Spinal cord (tissue), 10 donors: Measurements from ENCODE around the gene TFDP1. TPM values are rescaled to one million over a fixed set of nuclear protein-coding genes. Genes with fewer than 3 reads are reported as not detected.
"Not testable (repeated sequence)": the region's sequence is repeated elsewhere in the genome, so short reads cannot be mapped to it uniquely, and the experiment has no call there.

Experiments used
- DNase-seq, 6 donors: peaks; one replicate each; pipeline versions ENCODE4 v3.0.0 to v3.0.0-alpha.2; 2013 to 2015; ENCODE audit warnings: low spot score in 6 of 6, low read depth in 4 of 6
- H3K27ac ChIP-seq: one replicate; pipeline ENCODE4 v1.5.1; 2013; ENCODE audit warnings: low read depth, low read length, control low read depth
- H3K27me3 ChIP-seq: one replicate; pipeline ENCODE4 v1.6.1; 2013; ENCODE audit warnings: low read length; ENCODE audit not compliant: control insufficient read depth, insufficient read depth
- H3K36me3 ChIP-seq: one replicate; pipeline ENCODE4 v1.6.1; 2013; ENCODE audit warnings: low read length; ENCODE audit not compliant: control insufficient read depth, insufficient read depth
- H3K4me1 ChIP-seq: one replicate; pipeline ENCODE4 v1.6.1; 2013; ENCODE audit warnings: low read length; ENCODE audit not compliant: control insufficient read depth, insufficient read depth
- H3K4me3 ChIP-seq: one replicate; pipeline ENCODE4 v1.5.1; 2013; ENCODE audit warnings: low read depth, low read length, control low read depth
- H3K9me3 ChIP-seq: one replicate; pipeline ENCODE4 v1.6.1; 2013; ENCODE audit warnings: low read length; ENCODE audit not compliant: control insufficient read depth, insufficient read depth
- WGBS: methylation state at CpG from one replicate; pipeline ENCODE4 v1.1.5; 2013; ENCODE audit warnings: missing lambda C conversion rate; ENCODE audit not compliant: insufficient coverage; 5-methylcytosine and 5-hydroxymethylcytosine counted together
- polyA plus RNA-seq, 2 donors: library from polyadenylated mRNA; unstranded; fragments of 120-200 nt; gene quantifications; one replicate each; pipeline ENCODE4 v1.2.1, GENCODE V29; 2013; ENCODE audit not compliant: insufficient read length in 2 of 2
- total RNA-seq, 2 donors: library from RNA; depleted of rRNA in 1 of 2; stranded (reverse); fragments of 120-200 nt in 1 of 2; fragments of >200 nt in 1 of 2; gene quantifications; one replicate each; pipeline versions ENCODE4 v1.2.3 to v1.2.4, GENCODE V29; 2013 to 2014
- donor health status: healthy.

Gene TFDP1
- total and polyA plus RNA-seq, 4 donors: 43.9 to 87.7 (median 63.8) TPM

DNA sequence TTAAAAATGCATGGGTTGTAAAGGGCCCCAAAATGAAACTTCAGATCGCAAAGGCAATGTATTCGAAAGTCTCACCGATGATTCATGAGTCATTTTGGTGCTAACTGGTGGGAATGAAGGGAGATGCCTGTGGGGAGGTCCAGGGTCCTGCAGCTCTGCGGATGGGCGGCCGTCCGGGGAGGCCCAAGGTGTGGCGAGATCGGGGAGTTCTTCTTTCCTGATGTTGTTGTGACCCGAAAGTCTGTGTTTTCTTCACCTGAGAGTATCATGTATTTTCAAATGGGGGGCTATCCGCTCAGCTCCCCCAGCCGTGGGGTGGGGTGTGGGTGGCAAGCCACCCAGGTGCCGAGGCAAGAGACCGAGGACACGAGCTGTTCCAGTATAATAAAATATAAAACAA lies 36.5 kb downstream of the TFDP1 start:
- no peak overlapping the region for H3K4me3 ChIP-seq
- H3K9me3 ChIP-seq: no peaks in the 10 kb centered on the region
- H3K4me1 ChIP-seq: peaks cover 16% of the 10 kb centered on the region
- no peak for DNase-seq
- H3K27ac ChIP-seq: no peak overlapping the region
- peaks cover 43% of the 10 kb centered on the region for H3K36me3 ChIP-seq
- WGBS: 97% methylated on average over 5 of the region's 15 CpGs
- H3K27me3 ChIP-seq: no peaks in the 10 kb centered on the region

DNA sequence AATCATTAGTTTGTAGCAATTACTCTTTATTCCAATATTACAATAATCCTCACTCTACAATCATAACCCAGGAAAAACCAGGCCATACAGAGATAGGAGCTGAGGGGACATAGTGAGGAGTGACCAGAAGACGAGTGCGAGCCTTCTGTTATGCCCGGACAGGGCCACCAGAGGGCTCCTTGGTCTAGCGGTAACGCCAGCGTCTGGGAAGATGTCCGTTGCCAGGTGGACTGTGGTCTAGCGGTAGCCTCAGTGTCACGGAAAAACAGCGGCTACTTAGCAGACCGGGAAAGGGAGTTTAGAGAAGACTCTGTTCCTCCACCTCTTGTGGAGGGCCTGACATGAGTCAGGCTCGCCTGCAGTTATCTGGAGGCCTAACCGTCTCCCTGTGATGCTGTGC lies 36.9 kb downstream of the TFDP1 start:
- not testable (repeated sequence) for H3K9me3 ChIP-seq, H3K27me3 ChIP-seq, H3K27ac ChIP-seq, H3K4me3 ChIP-seq, DNase-seq
- Histone ChIP-seq H3K36me3 (peaks cover 46% of the 10 kb centered on the region), H3K4me1 (peaks cover 16% of the 10 kb centered on the region)
- 89% methylated on average over 10 of the region's 13 CpGs for WGBS

DNA sequence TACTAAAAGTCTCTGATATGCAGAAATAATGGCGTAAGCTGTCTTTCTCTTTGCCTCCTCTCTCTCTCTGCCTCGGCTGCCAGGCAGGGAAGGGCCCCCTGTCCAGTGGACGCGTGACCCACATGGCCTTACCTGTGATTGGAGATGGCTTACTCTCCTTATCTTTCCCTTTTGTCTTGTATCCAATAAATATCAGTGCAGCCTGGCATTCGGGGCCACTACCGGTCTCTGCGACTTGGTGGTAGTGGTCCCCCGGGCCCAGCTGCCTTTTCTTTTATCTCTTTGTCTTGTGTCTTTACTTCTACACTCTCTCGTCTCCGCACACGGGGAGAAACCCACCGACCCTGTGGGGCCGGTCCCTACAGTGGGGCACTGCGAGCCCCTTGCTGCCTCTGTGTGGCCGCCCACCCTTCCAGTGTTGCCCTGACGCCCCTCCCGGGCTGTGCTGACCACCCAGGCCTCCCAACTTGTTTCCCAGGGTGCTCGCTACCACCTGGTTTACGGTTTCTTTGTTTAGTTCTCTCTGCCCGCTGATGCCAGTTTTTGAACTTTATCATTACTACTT lies 37.5 kb downstream of the TFDP1 start:
- Histone ChIP-seq H3K36me3 (peaks cover 45% of the 10 kb centered on the region), H3K4me1 (peaks cover 11% of the 10 kb centered on the region)
- H3K9me3 ChIP-seq, H3K4me3 ChIP-seq, H3K27me3 ChIP-seq, H3K27ac ChIP-seq, DNase-seq: not testable (repeated sequence)
- WGBS: 95% methylated on average over 16 of the region's 20 CpGs

DNA sequence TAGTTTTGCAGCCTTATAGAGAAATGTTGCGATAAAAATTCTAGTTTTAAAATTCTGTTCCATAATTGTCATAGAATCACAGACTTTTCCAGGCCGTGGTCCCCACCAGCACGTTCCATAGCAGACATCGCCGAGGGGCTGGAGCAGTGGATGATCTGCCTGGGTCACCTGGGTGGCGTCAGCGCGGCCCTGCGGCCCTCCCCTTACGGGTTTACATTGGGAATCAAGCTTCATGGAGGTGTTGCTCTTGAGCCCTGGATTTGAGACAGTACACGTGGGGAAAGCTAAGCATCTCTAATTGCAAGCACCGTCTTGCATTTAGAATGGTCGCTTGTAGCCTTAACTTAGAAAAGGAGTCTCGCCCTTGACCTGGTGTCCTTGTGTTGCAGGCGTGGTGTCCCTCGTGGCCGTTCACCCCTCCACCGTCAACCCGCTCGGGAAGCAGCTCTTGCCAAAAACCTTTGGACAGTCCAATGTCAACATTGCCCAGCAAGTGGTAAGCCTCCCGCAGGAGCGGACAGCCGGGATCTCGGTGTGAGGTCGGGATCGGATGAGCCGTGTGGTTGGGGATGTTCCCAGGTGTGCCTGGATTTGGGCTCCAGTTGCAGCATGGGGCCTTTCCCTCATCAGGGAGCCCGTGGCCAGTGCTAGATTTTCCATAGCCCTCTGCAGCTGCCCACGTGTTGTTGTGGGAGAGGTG lies 38.4 kb downstream of the TFDP1 start:
- H3K4me3 ChIP-seq: no peak overlapping the region

DNA sequence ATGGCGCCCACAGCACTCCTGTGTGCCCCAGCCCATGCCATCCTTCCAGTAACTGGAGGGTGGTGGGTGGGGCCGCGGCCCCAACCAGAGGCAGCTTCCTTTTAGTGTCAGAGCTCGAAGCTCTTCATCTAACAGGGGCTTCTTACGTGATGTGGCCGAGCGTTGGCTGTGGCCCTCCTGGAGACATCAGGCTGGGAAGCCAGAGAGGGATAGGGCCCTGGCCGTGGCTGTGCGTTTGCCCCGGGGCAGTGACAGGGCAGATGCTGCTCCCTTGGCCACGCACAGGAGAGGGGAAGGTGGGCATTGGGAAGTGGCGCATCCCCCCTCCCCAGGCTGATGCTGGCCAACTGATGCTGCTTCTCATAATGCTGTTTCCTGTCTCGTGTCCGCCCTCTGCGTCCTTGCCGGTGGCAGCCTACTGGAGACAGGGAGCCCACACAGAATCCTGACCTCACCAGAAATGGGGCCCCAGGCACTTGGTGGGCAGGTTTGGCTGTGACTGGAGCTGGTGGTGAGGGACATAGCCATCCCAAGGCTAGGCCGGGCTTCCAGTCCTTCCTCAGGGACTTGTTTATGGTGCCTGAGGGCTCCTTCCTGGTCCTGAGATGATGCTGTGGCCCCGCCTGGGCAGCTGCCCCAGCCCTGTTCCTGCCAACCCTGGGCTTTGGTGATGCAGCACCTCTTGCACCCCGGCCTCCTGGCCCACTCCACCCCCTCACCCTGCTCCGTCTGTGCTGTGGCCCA lies 39.1 kb downstream of the TFDP1 start:
- DNase-seq: no peak
- Histone ChIP-seq H3K27me3 (no peaks in the 10 kb centered on the region), H3K4me3 (no peak overlapping the region), H3K9me3 (no peaks in the 10 kb centered on the region), H3K4me1 (peaks cover 6% of the 10 kb centered on the region), H3K27ac (no peak overlapping the region), H3K36me3 (peaks cover 51% of the 10 kb centered on the region)
- WGBS: 97% methylated on average over 12 of the region's 20 CpGs

More for the DNA sequence above, 38.4 kb downstream of the TFDP1 start:
- no peaks in the 10 kb centered on the region for H3K27me3 ChIP-seq
- DNase-seq: no peak
- H3K36me3 ChIP-seq: peaks cover 49% of the 10 kb centered on the region
- H3K4me1 ChIP-seq: peaks cover 6% of the 10 kb centered on the region
- H3K9me3 ChIP-seq: no peaks in the 10 kb centered on the region
- H3K27ac ChIP-seq: no peak overlapping the region
- 97% methylated on average over 28 of the region's 29 CpGs for WGBS

DNA sequence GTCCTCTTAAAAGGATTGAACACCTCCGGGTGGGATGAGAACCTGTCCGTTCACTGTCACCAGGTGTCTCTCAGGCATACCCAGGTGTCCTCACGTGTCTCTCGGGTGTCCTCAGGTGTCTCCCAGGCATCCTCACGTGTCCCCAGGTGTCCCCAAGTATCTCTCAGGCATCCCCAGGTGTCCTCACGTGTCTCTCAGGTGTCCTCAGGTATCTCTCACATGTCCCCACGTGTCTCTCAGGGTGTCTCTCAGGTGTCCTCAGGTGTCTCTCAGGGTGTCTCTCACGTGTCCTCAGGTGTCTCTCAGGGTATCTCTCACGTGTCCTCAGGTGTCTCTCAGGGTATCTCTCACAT lies 39.7 kb downstream of the TFDP1 start:
- no peaks in the 10 kb centered on the region for H3K27me3 ChIP-seq
- H3K36me3 ChIP-seq: peaks cover 57% of the 10 kb centered on the region
- peaks cover 11% of the 10 kb centered on the region for H3K4me1 ChIP-seq
- H3K4me3 ChIP-seq: no peak overlapping the region
- no peaks in the 10 kb centered on the region for H3K9me3 ChIP-seq
- DNase-seq: no peak
- no peak overlapping the region for H3K27ac ChIP-seq
- 98% methylated on average over 9 of the region's 9 CpGs for WGBS

DNA sequence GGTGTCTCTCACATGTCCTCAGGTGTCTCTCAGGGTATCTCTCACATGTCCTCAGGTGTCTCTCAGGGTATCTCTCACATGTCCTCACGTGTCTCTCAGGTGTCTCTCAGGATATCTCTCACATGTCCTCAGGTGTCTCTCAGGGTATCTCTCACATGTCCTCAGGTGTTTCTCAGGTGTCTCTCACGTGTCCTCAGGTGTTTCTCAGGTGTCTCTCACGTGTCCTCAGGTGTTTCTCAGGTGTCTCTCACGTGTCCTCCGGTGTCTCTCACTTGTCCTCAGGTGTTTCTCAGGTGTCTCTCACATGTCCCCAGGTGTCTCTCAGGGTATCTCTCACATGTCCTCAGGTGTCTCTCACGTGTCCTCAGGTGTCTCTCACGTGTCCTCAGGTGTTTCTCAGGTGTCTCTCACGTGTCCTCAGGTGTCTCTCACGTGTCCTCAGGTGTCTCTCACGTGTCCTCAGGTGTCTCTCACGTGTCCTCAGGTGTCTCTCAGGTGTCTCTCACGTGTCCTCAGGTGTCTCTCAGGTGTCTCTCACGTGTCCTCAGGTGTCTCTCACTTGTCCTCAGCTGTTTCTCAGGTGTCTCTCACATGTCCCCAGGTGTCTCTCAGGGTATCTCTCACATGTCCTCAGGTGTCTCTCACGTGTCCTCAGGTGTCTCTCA lies 40.2 kb downstream of the TFDP1 start:
- H3K36me3 ChIP-seq: peaks cover 53% of the 10 kb centered on the region
- not testable (repeated sequence) for DNase-seq, H3K4me1 ChIP-seq, H3K27me3 ChIP-seq, H3K27ac ChIP-seq, H3K9me3 ChIP-seq, H3K4me3 ChIP-seq
- WGBS: 96% methylated on average over 14 of the region's 14 CpGs

DNA sequence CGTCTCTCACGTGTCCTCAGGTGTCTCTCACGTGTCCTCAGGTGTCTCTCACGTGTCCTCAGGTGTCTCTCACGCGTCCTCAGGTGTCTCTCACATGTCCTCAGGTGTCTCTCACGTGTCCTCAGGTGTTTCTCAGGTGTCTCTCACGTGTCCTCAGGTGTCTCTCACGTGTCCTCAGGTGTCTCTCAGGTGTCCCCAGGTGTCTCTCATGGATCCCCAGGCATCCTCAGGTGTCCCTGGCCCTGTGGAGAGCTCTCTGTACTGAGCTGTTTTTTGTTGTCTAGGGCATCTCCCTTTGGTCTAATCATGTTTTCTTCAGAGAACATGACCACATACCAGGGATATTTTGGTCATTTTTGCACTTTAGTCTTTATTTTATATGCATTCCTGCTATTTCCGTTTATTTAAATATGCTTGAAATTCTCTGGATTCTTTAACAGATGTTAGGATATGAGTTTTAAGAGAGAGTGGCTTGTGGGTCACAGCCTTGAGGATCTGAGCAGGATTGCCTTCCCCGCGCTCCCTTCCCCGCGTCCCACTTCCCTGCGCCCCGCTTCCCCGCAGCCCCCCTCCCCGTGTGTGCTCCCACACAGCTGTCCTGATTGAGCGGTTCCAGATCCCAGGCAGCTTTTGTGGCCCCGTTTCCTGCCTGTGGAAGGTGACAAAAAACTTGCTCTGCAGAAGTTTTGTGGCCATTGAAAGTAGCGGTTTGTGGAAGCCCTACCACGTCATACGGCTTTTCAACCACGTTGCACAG lies 41.6 kb downstream of the TFDP1 start:
- H3K27me3 ChIP-seq: no peaks in the 10 kb centered on the region
- no peaks in the 10 kb centered on the region for H3K9me3 ChIP-seq
- no peak overlapping the region for H3K27ac ChIP-seq
- DNase-seq: no peak
- no peak overlapping the region for H3K4me3 ChIP-seq
- 85% methylated on average over 20 of the region's 24 CpGs for WGBS
- peaks cover 5% of the 10 kb centered on the region for H3K4me1 ChIP-seq
- H3K36me3 ChIP-seq: peaks cover 53% of the 10 kb centered on the region

DNA sequence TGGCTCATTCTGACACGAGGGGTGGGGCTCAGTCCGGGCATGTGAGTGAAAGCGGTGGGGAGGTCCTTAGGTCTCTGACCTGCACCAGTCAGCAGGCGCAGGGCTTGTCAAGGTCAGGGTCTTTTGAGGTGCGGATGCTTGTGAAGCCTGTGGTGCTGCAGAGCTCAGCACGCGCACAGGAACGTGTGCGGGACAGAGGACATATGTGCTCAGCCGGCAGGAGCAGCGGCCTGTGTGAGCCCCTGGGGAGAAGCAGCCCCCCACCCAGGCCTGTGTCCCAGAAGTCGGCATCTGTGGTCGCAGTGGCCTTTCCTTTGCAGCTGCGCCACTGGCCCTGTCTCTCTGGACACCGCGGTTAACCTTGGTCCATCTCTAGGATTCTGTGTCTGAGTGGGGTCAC lies 42.6 kb downstream of the TFDP1 start:
- H3K4me3 ChIP-seq: no peak overlapping the region
- no peaks in the 10 kb centered on the region for H3K27me3 ChIP-seq
- no peak for DNase-seq
- no peaks in the 10 kb centered on the region for H3K9me3 ChIP-seq
- no peak overlapping the region for H3K27ac ChIP-seq
- peaks cover 5% of the 10 kb centered on the region for H3K4me1 ChIP-seq
- 87% methylated on average over 16 of the region's 16 CpGs for WGBS
- peaks cover 62% of the 10 kb centered on the region for H3K36me3 ChIP-seq
